ES-I3 (cell line): ENCODE data around the gene POLQ.
"Not testable (repeated sequence)": the region's sequence is repeated elsewhere in the genome, so short reads cannot be mapped to it uniquely, and the experiment has no call there.

Experiments
- H3K36me3 ChIP-seq: 2 replicates; pipeline ENCODE4 v1.6.1; 2013; ENCODE audit warnings: mild to moderate bottlenecking, low read length, control low read depth, moderate library complexity; ENCODE audit not compliant: insufficient read depth
- H3K4me1 ChIP-seq: 2 replicates; pipeline ENCODE4 v1.6.1; 2013; ENCODE audit warnings: mild to moderate bottlenecking, control low read depth, low read length; ENCODE audit not compliant: insufficient read depth
- H3K9ac ChIP-seq: 2 replicates; pipeline ENCODE4 v1.6.1; 2013; ENCODE audit warnings: low read depth, mild to moderate bottlenecking, low read length, moderate library complexity
- H3K9me3 ChIP-seq: 2 replicates; pipeline ENCODE4 v1.6.1; 2013; ENCODE audit warnings: mild to moderate bottlenecking, low read length, moderate library complexity; ENCODE audit not compliant: control insufficient read depth, insufficient read depth

Gene POLQ

DNA sequence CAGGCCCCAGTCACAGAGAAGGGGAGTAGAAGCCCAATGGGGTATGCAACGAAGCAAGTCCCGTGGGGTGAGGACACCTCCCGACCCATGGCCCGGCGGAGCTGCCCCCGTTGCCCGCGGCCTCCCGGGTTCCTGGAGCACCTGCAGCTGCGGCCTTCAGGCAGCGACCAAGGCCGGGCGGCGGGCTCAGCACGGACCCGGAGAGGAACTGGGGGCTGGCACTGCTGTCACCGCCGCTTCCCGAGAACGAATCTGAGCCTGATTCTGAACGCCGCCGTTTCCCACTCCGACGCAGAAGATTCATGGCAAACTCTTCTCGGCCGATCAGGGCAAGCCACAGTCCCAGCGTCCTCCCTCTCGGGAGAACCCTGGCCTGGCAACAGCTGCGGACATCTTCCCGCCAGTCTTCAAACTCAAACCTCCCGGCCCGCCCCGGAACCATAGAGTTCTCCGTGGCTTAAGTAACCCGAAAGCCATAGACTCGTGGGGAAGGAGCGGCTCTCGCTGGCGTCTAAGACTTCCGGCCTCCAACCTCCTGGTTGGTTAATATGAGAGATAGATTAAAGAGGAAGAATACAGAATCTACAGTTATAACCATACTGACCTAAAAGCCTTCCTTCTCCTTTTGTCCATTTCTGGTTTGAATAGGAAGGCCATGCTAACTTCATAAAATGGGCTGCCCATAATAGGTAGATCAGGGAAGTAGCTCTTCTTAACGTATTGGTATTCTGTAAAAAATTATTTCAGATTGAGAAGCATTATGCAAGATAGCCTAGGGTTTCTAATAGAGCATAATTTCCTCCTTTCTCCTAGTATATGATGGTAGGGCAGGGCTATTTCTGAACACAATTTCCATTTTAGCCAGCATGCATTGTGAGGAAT is at the start of gene POLQ:
Gene POLQ (minus strand): TSS at position 415 of the 882 bp plus-strand sequence. CDS start 111 bp downstream, at position 304.
- Histone ChIP-seq H3K9ac (peak within 1 kb of the TSS; percentile 92), H3K36me3 (peaks cover 5% of the 10 kb centered on the region; the same call in 1 of the 2 replicates), H3K4me1 (0 out of 2 replicates have a peak, but pooled peaks cover 3% of the 10 kb centered on the region), H3K9me3 (no peaks in the 10 kb centered on the region)

DNA sequence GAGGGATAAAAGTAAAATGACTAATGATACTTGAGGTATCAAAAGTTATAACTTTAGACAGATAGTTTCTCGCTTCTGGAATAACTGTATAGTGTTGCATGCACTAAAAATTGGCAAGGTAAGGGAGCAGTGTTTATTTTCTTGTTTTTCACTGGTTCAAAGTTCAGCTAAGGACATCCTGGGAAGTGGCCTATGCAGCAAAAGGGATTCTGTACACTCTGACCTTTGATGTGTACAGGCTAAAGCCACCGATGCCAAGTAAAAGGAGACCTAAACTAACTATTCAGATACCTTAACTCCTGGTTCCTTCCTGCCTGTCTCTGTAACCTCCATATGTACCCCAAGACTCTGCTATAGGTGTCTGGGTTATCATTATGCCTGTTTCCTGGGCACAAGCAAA is 49.1 kb upstream of the POLQ start:
- H3K9ac ChIP-seq, result no peak overlapping the region

DNA sequence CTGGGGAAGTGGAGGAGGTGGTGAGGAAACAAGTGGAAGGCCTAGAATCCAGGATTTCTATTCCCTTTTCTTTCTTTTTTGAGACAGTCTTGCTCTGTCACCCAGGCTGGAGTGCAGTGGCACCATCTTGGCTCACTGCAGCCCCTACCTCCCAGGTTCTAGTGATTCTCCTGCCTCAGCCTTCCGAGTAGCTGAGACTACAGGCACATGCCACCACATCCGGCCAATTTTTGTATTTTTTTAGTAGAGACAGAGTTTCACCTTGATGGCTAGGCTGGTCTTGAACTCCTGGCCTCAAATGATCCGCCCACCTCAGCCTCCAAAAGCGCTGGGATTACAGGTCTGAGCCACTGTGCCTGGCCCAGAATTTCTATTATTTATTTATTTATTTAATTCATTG is 48.0 kb upstream of the POLQ start:
- not testable (repeated sequence) for H3K9me3 ChIP-seq, H3K36me3 ChIP-seq
- Histone ChIP-seq H3K4me1 (peaks cover 51% of the 10 kb centered on the region), H3K9ac (0 out of 2 replicates have a peak overlapping the region, but pooled peaks have one; percentile 9)

More for the DNA sequence above, 49.1 kb upstream of the POLQ start:
- H3K36me3 ChIP-seq, result no peaks in the 10 kb centered on the region
- no peaks in the 10 kb centered on the region for H3K9me3 ChIP-seq
- H3K4me1 ChIP-seq, result peaks cover 51% of the 10 kb centered on the region

DNA sequence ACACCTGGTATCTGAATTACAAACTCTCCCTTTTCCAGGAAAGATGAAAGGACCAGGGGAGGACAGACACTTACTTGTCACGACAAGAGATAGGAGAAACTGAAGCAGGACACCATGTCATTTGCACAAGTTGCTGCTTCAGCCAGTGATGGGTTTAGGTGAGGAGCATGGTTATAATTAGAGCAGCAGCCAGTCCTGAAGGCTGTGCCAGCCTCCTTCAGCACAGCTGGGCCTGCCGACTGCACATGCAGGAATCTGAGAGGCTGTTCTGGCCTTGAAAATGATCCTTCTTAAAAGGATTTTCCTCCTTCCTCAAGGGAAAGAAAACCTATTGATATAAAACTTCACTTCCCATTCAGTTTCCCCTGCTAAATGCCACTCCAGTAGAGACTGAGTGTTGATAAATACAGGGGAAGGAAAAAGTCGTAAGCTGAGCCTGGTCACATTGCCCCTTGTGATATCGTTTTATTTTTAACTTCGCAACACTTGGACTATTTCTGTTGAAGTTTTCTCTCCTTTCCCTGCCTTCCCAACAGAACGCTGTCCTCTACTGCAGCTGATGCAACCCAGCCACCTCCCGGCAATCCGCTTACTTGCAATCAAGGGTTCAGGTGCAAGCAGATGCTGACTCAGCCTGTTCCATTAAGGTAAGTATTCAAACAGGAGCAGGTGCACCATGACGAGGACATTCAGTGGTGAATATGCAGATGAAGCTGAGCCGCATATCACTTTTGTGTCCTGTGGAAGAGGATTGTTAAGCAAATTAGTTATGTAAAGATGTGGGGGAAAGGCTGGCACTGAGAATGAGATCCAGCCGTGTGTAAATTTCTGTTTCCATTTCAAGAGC is 47.3 kb upstream of the POLQ start, which contains the start of gene FBXO40:
Gene FBXO40 (plus strand): TSS at position 524 of the 847 bp plus-strand sequence. CDS start 27,197 bp downstream, outside the sequence.
- Histone ChIP-seq H3K9ac (peak within 1 kb of the TSS; percentile 52), H3K36me3 (no peaks in the 10 kb centered on the region), H3K4me1 (peaks cover 51% of the 10 kb centered on the region), H3K9me3 (no peaks in the 10 kb centered on the region)

DNA sequence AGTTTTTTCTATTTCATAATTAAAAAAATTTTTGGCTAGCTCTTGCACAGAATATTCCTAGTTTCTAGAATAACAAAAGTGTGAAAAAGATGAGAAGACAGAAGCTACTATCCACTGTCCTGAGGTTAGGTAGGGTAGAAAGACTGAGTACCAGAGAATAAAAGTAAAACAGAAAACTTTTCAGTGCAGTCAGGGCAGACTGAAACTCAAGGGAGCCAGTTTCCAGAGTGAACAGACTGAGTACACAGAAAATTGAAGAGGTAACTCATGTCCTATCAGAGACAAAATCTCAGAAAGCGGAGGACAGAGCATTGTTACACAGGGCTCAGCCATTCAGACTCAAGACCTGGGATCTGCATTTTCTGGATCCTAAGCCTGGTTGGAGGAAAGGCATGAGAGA is 38.6 kb upstream of the POLQ start:
- no peaks in the 10 kb centered on the region for H3K36me3 ChIP-seq
- no peaks in the 10 kb centered on the region for H3K4me1 ChIP-seq
- H3K9me3 ChIP-seq, result no peaks in the 10 kb centered on the region
- no peak overlapping the region for H3K9ac ChIP-seq

DNA sequence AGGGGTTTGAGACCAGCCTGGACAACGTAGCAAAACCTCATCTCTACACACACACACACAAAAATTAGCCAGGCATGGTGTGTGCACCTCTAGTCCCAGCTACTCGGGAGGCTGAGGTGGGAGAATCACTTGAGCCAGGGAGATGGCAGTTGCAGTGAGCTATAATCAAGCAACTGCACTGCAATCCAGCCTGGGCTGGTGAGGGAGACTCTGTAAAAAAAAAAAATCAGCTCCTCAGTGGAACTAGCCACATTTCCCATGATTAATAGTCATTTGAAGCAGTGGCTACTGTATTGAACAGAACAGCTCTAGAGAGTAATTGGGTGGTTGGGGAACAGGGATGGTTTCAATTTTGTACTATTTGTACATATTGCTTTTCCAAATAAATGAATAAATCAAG is 35.9 kb upstream of the POLQ start:
- H3K9ac ChIP-seq, result no peak overlapping the region
- no peaks in the 10 kb centered on the region for H3K9me3 ChIP-seq
- no peaks in the 10 kb centered on the region for H3K36me3 ChIP-seq
- H3K4me1 ChIP-seq, result no peaks in the 10 kb centered on the region

DNA sequence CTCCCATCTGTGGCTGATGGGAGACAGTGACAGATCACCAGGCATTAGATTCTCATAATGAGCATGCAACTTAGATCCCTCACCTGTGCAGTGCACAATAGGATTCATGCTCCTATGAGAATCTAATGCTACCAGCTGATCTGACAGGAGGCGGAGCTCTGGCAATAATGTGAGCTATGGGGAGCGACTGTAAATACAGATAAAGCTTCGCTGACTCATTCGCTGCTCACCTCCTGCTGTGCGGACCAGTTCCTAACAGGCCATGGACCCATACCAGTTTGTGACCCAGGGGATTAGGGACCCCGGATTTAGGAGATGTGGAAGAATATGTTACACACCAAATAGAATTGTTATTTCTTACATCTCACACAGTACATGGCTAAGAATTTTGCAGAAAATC is 28.7 kb upstream of the POLQ start:
- Histone ChIP-seq H3K4me1 (peaks cover 13% of the 10 kb centered on the region), H3K9me3 (no peaks in the 10 kb centered on the region), H3K36me3 (no peaks in the 10 kb centered on the region), H3K9ac (no peak overlapping the region)

DNA sequence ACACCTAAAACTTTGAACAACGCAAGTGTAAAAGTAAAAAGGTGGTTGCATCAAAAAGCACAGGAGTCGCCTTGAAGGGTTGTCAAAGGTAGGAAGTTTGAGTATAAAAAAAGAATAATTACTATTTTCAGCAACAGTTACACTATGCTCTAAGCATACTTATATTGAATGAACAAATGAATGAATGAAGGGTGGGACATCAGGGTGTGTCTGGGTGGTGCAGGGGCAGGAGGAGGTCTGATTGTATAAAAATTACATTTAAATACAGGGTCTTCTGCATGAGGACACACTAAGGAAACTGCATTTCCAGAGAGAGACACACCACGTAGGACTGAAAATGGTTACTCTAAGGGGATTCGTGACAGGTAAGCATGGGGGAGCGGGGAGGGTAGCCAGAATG is 21.9 kb upstream of the POLQ start, which contains the start of gene ARGFX:
Gene ARGFX (plus strand): TSS at position 301 of the 400 bp plus-strand sequence. CDS start 2,765 bp downstream, outside the sequence.
- Histone ChIP-seq H3K4me1 (peaks cover 10% of the 10 kb centered on the region), H3K36me3 (no peaks in the 10 kb centered on the region), H3K9me3 (no peaks in the 10 kb centered on the region), H3K9ac (no peak within 1 kb of the TSS)

DNA sequence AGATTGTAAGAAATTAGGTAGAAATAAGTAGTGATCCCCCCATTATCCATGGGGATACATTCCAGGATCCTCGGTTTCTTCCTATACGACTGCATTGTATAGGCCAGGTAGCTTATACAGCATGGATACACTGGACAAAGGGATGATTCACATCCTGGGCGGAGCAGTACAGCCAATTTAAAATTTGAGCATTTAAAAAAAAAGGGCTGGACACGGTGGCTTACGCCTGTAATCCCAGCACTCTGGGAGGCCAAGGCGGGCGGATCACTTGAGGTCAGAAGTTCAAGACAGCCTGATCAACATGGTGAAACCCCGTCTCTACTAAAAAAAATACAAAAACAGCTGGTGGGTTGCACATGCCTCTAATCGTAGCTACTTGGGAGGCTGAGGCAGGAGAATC is 21.0 kb upstream of the POLQ start:
- peaks cover 13% of the 10 kb centered on the region for H3K4me1 ChIP-seq
- H3K9me3 ChIP-seq, result no peaks in the 10 kb centered on the region
- H3K9ac ChIP-seq, result no peak overlapping the region
- no peaks in the 10 kb centered on the region for H3K36me3 ChIP-seq

DNA sequence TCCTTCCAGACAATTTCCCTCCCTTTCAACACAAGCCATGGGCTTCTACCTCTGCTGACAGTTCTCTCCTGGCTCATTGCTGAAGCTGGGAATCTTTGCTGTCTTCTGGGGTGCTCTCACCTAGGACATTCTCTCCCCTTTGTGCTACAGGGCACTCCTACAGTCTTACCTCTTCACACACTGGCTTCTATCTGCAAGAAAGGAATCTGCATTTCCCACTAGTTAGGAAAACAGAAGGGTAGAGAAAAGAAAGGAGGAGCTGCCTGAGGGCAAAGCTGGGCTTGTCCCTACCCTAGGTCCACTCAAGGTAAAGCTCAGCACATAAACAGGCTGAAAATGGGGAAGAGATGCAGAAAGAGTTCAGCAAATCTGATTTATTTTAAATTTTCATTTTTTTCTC is 16.4 kb upstream of the POLQ start:
- Histone ChIP-seq H3K4me1 (peaks cover 3% of the 10 kb centered on the region; the same call in 1 of the 2 replicates), H3K9ac (no peak overlapping the region), H3K36me3 (no peaks in the 10 kb centered on the region), H3K9me3 (no peaks in the 10 kb centered on the region)

DNA sequence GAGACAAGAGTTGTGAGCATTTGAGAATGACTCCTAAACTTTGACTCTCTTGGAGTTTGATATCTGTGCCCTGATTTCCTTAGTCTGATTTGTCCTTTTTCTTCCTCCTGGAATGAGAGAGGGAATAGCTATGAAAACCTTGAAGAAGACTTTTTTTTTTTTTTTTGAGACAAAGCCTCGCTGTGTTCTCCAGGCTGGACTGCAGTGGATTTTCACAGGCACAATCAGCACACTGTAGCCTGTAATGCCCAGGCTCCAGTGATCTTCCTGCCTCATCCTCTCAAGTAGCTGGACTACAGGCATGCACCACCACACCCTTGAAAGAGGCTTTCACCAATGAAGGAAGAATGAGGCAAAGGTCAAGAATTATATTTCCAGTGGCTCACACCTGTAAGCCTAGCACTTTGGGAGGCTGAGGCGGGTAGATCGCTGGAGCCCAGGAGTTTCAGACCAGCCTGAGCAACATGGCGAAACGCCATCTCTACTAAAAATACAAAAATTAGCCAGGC is 11.7 kb upstream of the POLQ start:
- Histone ChIP-seq H3K9ac (no peak overlapping the region), H3K36me3 (no peaks in the 10 kb centered on the region), H3K9me3 (0 out of 2 replicates have a peak, but pooled peaks cover 4% of the 10 kb centered on the region), H3K4me1 (peaks cover 3% of the 10 kb centered on the region; the same call in 1 of the 2 replicates)

DNA sequence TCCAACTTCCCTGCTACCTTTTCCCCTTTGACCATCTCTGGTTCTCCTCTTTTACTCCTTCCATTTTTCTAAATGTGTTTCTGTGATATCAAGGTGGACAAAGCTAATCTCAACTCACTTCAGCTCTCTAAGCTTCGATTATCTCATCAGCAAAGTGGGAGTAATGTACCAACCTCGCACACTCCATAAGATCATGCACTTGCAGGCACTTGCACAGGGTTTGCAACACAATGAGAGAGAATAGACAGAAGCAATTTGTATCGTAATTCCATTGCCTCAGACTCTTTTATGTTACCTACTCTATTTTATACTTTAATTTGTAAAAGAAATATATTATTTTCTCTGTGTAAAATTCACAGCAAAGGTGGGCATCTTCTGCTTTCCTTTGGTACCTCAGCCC is 7.0 kb upstream of the POLQ start:
- no peak overlapping the region for H3K9ac ChIP-seq
- 0 out of 2 replicates have a peak, but pooled peaks cover 3% of the 10 kb centered on the region for H3K4me1 ChIP-seq
- H3K9me3 ChIP-seq, result 0 out of 2 replicates have a peak, but pooled peaks cover 4% of the 10 kb centered on the region
- no peaks in the 10 kb centered on the region for H3K36me3 ChIP-seq

DNA sequence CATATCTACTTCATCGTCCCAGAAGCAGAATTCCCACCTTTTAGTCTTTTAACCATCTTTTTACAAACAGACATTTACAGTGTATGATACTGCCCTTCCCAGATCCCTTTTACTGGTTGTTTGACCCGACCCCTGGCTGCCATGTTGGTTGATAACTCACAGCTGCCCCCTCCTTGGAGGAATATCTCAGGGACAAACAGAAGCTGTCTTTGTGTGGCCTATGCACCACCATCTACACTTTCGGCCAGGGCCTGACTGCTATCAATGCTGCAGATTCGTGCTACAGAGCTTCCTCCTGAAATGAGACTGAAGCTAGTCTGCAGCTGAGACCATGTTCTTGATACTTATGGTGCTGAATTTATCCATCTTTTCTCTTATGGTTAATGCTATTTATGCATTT is 6.6 kb upstream of the POLQ start:
- H3K4me1 ChIP-seq, result 0 out of 2 replicates have a peak, but pooled peaks cover 3% of the 10 kb centered on the region
- H3K36me3 ChIP-seq, result no peaks in the 10 kb centered on the region
- 0 out of 2 replicates have a peak, but pooled peaks cover 4% of the 10 kb centered on the region for H3K9me3 ChIP-seq
- H3K9ac ChIP-seq, result no peak overlapping the region

DNA sequence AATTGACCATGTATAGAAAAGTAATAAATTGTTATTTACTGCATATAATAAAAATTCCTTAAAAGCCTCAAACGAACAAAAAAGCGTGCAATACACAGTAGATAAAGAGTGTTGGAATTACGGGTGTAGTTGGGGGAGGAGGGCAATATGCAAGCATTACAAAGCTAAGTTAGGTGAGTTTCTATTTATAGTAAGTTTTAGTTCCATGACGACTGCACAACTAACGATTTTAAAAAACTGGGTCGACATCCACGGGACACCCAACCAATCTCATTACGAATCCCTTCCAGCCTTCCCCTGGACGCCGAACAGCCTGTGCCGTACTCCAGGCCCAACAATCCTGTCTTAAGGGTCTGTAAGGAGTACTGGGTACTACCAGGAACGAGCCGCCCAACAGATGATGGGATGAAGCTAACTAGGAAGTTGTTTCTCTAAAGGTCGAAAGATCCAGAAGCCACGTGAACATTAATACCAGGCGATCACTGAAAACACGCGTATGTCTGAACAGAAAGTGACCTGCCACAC is 677 bp downstream of the POLQ start:
- H3K4me1 ChIP-seq, result no peaks in the 10 kb centered on the region
- peaks cover 8% of the 10 kb centered on the region for H3K36me3 ChIP-seq
- H3K9ac ChIP-seq, result peak overlapping the region; percentile 92
- H3K9me3 ChIP-seq, result no peaks in the 10 kb centered on the region
